HG03280 (cell line): ENCODE data around the gene MPP1.

Experiments
- ATAC-seq: cut with Tn5 transposase; IDR thresholded peaks from one replicate; pipeline ENCODE4 v1.9.1; 2021; ENCODE audit warnings: mild to moderate bottlenecking, moderate library complexity; ENCODE audit not compliant: unreplicated experiment

MPP1 gene

DNA sequence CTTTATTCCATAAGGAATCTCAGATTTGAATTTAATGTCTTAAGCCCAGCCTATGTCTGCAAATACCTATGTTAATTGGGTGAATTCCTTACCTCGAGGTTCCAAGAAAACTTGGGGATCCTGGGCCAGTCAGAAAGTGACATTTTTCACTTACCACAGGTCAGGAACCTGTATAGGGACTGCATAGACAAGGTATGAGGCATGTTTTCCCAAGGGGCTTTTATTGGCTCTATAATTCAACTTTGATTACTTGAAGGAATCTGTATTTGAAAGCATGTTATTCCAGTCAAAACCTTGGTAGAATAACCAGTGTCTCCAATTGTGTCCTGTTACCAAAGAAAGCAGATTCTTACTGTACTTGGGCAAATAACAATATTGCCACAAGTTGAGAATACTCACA lies 8.5 kb upstream of the MPP1 start:
- ATAC-seq = no peak

DNA sequence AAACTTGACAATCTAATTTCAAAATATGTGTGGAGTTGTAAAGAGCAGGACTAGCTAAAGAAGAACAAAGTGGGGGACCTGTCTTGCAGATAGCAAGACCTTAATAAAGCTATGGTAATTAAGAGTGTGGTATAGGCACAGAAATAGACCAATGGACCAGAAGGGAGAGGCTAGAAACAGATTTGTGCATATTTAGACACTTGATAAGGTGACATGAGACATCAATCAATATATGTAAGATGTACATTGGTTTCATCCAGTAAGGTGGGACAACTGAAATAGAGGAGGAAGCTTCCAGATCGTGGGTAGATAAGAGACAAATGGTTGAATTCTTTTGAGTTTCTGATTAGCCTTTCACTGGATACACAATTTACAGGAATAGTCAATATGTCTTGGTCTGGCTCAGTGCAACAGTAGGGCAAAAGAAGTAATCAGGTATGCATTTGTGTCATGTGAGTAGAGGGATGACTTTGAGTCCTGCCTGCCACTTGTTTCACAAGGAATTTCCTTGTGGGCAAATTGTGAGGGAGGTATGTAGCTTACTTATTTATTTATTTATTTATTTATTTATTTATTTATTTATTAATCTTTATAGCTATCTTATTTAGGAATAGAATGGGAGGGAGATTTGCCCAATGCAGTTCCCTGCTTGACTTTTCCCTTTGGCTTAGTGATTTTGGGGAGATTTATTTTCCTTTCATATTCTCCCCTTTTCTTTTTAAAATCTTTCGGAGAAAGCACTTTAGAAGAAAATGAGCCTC lies 7.2 kb upstream of the MPP1 start:
- ATAC-seq = no peak

DNA sequence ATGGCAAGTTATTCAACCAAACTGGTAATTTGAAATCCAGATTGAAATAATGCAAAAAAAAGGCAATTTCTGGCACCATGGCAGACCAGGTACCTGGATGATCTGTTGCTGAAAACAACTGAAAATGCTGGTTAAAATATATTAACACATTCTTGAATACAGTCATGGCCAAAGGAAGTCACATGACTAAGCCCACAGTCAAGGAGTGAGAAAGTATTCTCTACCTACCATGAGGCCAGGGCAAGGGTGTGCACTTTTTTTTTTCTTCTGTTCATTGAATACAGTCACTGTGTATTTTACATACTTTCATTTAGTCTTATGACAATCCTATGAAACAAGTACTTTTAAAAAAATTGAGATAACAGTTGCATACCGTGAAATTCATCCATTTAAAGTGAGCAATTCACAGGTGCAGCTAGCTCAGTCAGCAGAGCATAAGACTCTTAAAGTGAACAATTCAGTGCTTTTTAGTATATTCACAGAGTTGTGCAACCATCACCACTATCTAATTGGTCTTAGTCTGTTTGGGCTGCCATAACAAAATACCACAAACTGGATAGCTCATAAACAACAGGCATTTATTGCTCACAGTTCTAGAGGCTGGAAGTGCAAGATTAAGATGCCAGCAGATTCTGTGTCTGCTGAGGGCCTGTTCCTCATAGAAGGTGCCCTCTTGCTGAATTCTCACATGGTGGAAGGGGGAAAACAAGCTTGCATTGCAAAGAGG lies 4.8 kb upstream of the MPP1 start:
- ATAC-seq = no peak

DNA sequence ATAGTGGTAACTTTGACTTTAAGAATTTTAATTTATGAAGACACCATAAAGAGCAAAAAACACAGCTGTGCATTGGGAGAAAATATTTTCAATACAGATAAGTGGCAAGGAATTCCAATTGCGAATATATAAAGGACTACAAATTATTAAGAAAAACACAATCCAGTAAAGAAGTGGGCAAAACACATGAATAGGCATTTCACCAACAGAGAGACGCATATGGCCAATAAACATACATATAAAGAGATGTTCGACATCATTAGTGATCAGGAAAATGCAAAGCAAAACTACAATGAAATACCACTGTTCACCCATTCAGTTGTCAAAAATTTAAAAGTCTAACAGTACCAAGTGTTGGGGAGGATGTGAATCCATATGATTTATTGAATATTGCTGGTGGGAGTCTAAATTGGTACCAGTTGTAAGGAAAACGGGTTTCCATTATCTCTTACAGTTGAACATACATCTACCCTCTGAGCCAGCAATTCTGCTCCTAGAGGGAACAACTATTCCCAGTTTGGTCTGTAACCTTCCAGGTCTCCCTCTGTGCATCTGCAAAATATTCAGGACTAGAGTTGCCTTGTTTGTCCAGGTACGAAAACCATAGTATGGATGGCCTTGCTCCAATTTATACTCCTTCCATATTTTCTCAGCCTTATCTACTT lies 1.7 kb upstream of the MPP1 start:
- ATAC-seq = no peak

DNA sequence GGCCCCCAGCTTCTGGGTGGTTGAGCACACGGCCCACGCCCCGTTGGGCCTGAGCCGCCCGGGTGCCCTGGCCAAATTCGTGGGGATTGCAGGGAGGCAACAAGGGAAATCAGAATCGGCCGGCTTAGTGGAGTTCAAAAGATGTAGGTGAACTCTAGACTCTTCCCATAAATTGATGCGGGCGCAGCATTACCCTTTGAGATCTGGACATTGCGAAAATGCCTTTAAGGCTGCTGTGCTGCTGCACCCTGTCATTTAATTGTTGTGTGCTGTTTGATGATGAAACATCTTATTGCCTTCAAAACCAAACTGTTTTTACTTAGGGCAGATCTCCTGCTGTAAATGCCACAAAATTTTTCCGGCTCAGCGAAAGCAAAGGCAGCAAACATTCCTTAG lies 409 bp upstream of the MPP1 start:
- no peak for ATAC-seq

DNA sequence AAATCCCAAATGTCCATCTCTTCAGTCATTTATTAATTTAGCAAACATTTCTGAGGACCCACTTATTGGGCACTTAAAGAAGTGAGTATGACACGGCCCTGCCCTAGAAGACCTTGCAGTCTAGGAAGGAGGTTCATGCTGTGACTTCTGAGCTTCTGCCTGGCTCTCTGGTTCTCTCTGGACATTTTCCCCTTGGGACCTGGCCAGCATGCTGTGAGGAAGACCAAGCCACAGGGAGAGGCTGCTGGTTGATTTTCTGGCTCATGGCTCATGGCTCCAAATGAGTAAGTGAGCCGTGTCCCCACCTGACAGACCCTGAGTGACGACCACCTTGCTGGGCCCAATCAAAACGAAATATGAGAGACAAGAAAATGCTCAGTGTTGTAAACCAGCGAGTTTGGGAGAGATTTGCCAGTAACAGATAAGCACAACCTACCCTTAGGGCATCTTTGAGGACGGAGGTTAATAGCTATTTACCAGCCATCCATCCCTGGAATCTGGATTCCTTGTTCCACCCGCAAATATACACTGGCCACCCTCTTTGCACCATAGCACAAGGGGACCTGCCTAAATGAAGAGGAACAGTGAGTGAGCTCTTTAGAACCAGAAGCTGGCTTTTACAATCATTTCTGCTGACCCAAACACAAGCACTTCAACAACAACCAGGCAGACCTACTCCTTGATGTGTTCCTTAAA lies 876 bp downstream of the MPP1 start:
- ATAC-seq = no peak

DNA sequence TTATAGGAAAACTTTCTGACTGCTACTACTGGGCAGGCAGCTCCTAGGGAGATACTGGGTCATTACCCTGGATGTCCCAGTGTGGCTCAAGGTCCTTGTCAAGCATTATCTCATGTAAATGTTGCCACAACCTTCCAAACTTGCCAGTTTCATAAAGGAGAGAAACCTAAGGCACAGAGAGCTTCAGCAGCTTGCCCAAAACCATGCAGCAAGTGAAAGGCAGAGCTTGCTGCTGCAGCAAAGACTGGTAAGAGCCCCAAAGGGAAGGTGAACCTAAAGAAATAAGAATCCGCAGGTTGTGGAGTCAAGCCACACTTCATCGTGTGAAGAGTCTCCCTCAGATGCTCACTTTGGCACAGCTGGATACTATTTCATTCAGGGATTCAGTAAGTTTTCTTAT lies 2.3 kb downstream of the MPP1 start:
- ATAC-seq = no peak

DNA sequence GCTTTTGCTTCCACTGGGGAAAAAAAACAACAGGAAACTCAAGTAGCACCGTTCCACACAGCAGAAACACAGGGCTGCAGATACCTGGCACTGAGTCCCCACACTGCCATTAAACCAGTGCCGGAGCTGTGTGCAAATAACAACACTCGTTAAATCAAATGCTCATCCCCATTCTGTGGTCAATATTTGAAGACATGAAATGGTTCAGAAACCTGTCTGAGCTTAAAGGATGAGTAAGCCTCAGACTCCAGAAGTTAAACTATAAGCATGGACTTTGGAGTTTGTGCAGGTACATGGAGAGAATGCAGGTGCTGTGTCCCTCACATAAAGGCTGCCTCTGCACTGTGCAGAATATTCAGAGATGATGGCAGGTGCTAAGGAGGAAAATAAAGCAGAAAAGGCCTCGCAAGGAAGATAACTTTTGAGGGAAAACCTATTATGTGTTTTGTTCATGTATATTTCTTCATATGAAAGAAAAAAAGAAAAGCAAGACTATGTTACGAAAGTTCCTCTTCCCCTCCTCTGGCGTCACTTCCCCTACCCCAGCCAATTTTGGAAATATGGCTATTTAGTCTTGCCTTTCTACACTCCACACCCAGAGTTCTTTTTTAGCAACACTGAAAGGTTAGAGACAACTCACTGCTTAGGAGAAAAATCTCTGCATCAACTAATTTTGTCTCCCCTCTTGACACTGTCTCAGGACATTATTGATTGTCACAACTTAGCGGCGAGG lies 4.6 kb downstream of the MPP1 start:
- ATAC-seq = no peak

DNA sequence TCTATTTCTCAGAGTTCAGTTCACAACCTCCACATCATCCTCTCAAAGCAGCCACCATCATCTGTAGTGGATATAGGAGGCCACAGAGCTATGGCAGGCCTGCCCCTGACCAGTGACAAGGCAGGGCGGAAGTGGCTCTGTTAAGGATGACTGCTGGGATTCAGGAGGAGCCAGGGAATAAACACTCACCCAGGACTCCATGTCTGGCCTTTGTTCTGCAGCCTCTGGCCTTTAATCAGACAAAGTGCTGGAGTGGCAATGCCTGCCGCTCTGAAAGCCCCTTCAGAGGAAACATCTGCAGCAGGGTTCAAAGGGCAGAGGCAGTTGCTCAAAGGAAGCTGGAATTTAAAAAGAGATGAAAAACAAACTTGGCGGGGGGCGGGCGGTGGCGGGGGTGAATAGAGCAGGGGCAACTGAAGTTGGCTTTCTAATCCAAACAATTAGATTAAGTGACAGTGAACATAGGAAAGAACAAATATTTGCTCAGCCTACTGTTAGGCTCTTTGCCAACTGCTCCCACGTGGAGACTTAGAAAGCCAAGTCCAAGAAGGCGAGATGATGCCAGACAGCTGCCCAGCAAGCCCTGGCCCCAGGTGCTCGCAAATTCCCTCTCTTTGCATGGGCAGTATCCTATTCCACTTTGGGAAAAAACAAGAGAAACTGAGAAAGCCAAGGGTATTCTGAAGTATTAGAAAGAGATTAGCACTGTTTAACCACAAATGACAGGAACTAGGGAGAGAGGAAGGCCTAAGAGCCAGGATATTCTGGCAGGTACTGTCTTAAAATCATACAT lies 5.5 kb downstream of the MPP1 start:
- ATAC-seq = no peak

DNA sequence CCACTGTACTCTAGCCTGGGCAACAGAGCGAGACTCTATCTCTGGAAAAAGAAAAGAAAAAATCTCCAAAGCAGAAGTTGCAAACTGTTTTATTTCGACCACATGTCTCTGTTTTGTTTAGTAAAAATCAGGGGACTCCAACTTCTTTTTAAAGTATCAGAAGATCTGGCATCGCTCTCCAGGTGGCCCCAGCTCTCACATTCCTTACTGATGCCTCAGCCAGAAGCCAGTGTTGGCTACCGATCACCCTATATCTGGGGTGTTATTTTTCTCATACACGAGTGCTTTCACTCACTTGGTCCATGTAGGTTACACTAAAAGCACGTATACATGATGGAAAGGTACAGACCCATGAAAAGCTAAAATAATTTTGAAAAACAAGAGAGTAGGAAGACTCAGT lies 8.3 kb downstream of the MPP1 start:
- no peak for ATAC-seq

DNA sequence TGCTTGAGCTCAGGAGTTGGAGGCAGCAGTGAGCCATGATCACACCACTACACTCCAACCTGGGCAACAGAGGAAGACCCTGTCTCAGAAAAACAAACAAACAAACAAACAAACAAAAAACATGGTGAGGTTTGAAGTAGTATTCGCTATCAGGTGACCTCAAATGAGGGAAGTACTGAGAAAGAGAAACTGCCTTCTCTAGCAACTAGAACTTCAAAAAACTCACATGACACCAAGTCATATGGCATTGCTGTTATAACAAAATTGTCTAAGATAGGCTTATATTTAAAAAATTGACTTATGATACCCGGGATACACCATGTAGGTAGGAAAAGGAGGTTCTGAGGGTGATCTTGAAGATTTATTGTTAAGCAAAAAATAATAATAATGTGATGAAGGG lies 10.3 kb downstream of the MPP1 start:
- no peak for ATAC-seq

DNA sequence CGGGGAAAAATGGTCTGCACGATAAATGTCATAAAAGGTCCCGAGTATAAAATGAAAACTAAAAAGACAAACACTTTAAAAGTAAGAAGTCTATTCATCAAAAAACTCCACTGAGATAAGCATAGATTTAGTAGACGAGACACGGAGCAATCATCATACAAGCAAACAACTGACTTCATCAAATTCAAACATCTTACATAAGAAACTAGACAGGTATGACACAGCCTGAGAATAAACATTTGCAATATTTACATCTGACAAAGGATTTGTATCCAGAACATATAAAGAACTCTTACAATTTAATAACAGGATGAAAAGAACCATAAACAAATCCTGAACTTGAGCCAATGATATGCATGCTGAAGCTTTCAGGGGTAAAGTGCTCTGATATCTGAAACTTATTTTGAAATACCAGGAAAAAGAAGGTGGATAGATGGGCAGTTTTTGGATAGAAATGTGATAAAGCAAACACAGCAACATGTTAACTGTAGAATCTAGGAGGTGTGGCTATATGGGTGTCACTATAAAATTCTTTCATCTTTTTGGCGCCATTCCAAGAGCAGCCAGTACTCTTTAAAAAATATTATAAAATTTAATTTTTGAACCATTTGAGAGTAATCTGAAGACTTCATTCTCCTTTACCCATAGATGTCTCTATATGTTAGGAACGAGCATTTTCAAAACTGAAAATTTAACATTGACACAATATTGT lies 12.0 kb downstream of the MPP1 start:
- no peak for ATAC-seq

DNA sequence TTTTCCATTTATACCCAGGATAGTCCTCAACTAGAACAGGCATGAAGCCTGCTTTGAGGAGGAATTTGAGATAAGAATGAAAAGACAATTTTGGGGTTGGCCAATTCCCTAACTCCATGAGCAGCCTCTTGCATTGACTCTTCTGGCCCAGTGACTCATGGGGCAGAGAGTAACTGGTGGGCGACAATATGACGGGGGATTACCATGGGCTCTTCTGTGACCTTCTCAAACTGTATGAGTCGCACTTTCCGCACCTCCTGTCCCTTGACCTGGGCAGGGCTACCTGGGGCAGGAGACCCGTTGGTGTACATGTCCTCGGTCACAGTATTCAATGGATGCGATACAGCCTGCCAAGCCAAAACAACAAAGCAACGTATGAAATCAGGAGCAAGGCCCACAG lies 13.3 kb downstream of the MPP1 start:
- no peak for ATAC-seq

DNA sequence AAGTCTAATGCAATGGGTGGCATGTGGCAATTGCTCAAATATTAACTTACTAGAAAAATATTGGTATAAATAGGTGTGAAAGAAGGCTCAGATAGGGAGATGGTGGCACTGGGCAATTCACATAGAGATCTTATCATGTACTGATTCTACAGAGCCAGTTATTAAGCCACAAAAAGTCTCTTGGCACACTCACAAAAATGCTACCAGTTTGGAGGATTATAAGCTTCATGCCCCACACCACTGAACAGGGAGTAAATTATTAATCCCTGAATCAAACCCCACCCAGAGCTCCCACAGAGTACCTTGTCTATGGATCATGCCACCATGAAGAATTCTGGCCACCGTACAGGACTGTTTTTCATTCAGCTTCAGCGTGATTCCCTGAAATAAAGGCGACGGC lies 13.8 kb downstream of the MPP1 start:
- ATAC-seq = no peak

DNA sequence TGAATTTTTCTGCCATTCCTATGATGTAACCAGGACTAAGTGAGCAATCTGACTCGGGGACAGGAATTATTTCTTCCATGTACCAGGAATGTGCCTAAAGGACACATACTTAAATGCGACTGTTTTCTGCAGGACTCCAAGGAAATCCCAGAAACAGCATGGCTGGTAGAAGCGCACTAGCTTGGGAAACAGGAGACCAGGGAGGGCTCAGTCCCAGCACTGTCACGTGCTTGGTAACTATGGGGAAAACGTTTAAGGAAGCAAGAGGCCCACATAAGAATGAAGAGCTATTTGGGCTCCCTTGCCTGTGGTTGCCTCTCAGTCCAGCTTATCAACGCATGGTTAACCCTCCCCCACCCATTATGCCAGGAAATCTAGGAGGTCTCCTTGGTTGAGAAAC lies 19.6 kb downstream of the MPP1 start:
- no peak for ATAC-seq

DNA sequence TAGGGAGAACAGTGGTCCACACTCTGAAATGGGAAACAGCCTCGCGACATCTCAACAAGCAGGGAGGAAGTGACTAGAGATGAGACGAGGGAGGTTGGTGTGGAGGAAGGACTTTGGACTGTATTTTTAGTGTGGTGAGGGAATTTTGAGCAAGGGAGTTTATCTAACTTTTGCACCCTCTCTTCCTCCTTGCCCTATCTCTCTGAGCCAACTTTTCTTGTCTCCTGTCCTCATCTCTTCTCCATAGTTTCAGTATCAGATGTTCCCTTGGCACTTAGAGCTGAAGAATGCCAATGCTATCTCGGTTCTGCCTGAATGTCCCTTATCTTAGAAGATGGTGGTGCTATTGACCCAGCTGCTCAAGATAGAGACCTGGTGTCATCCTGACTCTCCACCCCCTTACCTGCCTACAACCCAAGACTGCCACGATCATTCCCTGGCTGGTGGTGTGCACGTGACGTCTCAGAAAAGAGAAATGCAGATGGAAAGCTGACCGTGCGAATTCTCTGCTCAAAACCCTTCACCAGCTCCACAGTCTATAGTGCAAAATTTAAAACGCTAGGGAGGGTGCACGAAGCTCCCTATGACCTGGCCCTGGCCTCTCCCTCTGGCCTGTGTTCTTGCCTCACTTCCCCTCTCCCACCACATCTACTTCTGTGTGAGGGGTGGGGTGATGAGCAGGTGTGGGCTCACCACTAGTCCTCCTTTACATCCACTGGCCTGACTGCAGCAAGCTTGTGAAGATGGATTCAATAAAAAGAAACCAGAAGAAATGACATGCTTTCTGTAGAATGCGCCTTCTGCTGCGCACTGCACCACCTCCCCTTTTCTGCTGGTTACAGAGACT lies 20.9 kb downstream of the MPP1 start:
- no peak for ATAC-seq

DNA sequence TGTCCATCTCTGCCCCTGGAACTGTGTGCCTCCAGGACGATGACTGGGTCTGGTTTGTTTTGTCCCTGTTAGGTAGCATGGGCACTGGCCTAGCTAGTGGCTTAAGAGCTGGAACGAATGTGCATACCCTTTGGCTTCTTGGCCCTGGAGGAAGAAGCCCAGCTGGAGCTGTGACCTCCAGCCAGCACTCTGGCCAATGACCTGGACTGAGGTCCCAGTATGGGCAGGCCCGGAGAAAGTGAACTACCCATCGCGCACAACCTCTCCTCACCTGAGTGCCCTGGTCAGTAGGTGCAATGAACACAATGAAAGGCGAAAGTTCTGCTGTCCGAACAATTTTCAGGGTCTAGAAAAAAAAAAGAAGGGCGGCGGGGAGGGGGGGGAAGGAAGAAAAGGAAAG lies 24.3 kb downstream of the MPP1 start:
- ATAC-seq = no peak

DNA sequence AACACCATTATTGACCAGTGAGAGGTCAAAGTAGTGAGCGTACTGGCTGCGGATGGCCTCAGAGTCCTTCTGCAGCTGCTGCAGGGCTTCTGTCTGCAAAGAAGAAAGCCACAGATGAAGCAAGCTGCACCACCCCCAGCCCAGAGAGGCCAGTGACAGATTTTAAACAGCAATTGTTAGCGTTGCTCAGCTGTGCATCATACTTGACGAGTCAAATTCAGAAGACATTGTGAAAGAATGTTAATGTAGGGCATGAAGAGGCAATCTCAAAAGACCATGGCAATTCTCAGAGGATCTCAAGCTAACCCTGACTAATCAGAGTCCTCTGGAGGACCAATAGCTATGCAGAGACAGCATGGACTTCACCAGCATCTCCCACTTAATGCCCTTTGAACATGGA lies 26.0 kb downstream of the MPP1 start:
- no peak for ATAC-seq

DNA sequence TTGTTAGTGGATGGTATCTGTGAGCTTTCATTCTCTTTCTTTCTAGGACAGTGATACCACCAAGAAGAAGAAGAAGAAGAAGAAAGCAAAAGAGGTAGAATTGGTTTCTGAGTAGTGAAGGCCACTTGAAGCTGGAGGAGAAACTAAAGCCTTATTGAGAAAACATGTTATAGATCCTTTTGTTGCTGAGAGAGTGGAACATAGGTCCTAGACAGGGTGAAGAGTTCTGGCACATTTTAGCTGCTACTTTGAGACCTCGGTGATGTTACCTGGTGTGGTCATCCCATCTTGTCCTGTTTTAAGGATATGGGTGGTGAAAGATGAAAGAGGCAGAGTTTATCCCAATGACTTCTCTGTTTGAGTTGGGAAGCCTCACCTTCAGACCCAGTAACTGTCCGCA lies 28.5 kb downstream of the MPP1 start:
- ATAC-seq = no peak
